ENCODE results near the gene PDYN.

DNA sequence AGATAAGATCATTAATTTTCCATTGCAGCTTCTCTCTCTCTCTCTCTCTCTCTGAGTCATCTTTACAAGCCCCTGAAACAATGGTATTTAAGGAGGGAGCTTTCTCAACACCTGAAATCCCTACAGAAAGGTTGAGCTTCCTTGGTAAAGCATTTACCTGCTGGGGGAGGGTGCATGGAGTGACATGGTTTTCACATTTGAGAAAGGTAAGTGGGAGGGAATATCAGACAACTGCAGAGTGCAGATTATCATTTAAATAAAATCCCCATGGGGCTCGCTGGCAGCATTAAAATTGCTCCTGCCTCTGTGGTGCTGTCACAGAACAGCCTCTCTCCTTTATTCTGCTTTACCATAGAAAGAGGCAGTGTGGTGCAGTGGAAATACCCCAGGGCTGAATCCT lies 10.3 kb upstream of the PDYN start:
- TF ChIP-seq EP300 (IDR thresholded peaks at IDR 0.05), result no peak
- TF ChIP-seq CTCF (IDR thresholded peaks at IDR 0.05), result no peak

All from esophagus muscularis mucosa (tissue), 3 donors.